ENCODE data around the gene CAPN12. TPM values are rescaled to one million over a fixed set of nuclear protein-coding genes. Genes with fewer than 3 reads are reported as not detected.
"Not testable (repeated sequence)": the region's sequence is repeated elsewhere in the genome, so short reads cannot be mapped to it uniquely, and the experiment has no call there.

Gene CAPN12
- total RNA-seq, 2 experiments from 2014 or later: 1.2 to 2.6 TPM

DNA sequence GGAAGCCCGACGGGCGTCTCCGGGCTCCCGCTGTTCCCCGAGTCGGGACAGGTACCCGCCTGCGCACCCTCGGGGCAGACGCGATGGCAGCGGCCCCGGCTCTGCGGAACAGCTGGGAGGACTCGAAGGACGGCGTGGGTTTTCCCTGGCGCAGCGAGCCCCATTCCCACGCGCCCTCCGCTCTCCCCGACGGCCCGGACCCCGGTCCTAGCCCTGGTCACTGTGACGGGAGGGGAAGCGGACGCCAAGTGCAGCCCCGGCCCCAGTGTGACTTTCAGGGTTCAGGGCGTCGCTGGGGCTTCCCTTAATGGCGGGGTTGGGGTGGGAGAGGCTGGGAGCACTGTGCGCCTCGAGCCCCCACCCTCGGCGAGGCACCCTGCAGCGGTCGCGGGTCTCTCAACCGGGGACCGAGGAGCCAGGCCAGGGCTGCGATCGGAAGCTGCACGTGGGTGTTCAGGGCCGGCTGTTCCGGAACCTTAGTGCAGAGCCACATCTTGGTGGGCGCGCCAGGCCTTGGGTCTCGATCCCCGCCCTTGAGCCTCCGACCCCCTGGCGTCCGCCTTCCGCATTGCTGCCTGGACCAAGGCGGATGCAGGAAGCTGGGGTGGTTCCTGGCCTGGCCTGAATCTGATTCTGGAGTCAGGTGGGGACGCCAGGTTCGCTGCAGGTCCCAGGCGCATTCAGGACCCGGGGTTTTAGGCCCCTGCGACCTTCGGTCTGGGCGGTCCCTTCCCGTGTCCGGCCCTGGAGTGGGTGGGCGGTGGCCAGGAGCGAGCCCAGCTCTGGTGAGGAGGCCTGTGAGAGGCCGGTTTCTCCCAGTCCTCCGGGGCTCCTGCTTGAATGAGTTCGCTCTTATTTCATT is 48.2 kb upstream of the CAPN12 start:
- no TSS peak for BruUV-seq (replicated peaks)
- Histone ChIP-seq H4K20me1 (ENCODE audit: insufficient read depth, low read length) (no peaks in the 10 kb centered on the region), H3K79me2 (ENCODE audit: insufficient read depth, low read depth, low read length) (no peaks in the 10 kb centered on the region), H3K4me3 (ENCODE audit: low read depth, low read length, poor library complexity, severe bottlenecking) (no peak overlapping the region), H3K9me2 (ENCODE audit: insufficient read depth, low read length) (no peaks in the 10 kb centered on the region), H3K27ac (ENCODE audit: low read depth, low read length, poor library complexity, severe bottlenecking) (no peak overlapping the region), H3K4me2 (ENCODE audit: low read length) (no peak overlapping the region; the same call in 1 of the 2 replicates), H3K4me1 (ENCODE audit: insufficient read depth, low read length, poor library complexity, severe bottlenecking) (no peaks in the 10 kb centered on the region), H2AFZ (ENCODE audit: low read length) (no peak overlapping the region), H3K9me3 (ENCODE audit: low read length) (no peaks in the 10 kb centered on the region), H3K36me3 (ENCODE audit: insufficient read depth, low read length) (no peaks in the 10 kb centered on the region)
- DNase-seq (ENCODE audit: low spot score): no peak
- TF ChIP-seq EZH2phosphoT487 (IDR thresholded peaks at IDR 0.05; ENCODE audit: borderline replicate concordance, low read depth, low read length): no peak
- TF ChIP-seq, protein P1, sequence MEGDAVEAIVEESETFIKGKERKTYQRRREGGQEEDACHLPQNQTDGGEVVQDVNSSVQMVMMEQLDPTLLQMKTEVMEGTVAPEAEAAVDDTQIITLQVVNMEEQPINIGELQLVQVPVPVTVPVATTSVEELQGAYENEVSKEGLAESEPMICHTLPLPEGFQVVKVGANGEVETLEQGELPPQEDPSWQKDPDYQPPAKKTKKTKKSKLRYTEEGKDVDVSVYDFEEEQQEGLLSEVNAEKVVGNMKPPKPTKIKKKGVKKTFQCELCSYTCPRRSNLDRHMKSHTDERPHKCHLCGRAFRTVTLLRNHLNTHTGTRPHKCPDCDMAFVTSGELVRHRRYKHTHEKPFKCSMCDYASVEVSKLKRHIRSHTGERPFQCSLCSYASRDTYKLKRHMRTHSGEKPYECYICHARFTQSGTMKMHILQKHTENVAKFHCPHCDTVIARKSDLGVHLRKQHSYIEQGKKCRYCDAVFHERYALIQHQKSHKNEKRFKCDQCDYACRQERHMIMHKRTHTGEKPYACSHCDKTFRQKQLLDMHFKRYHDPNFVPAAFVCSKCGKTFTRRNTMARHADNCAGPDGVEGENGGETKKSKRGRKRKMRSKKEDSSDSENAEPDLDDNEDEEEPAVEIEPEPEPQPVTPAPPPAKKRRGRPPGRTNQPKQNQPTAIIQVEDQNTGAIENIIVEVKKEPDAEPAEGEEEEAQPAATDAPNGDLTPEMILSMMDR (conservative IDR thresholded peaks at IDR 0.05; ENCODE audit: low read length): no peak
- POLR2A ChIA-PET: no interaction called here
- intact Hi-C loops (cut with micrococcal nuclease; ENCODE audit: unreplicated experiment): no loop called here
- CTCF ChIA-PET (ENCODE audit: unreplicated experiment): no interaction called here

DNA sequence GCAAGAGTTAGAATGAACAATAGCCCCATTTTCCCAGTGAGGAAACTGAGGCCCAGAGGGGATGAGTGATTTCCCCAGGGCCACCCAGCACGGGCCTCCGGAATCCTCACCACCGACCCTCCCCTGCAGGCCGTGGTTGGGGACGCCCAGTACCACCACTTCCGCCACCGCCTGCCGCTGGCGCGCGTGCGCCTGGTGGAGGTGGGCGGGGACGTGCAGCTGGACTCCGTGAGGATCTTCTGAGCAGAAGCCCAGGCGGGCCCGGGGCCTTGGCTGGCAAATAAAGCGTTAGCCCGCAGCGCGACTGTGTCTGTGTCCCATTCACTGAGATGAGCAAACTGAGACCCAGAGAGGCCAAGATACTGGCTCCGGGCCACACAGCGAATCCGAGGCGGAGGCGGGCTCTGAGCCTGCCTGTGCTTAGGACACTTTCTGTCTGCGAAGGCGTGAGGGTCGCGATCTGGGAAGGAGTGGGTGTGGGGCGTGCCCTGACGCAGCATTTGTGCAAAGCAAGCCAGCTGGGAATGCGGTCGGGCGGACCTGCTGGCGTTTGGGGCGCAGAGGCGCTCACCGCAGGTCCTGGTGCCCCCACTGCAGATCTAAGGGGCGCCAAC is 47.3 kb upstream of the CAPN12 start:
- H3K36me3 ChIP-seq (ENCODE audit: insufficient read depth, low read length); H3K9me2 ChIP-seq (ENCODE audit: insufficient read depth, low read length); H3K9me3 ChIP-seq (ENCODE audit: low read length); H4K20me1 ChIP-seq (ENCODE audit: insufficient read depth, low read length); H3K4me3 ChIP-seq (ENCODE audit: low read depth, low read length, poor library complexity, severe bottlenecking); H3K4me1 ChIP-seq (ENCODE audit: insufficient read depth, low read length, poor library complexity, severe bottlenecking); POLR2A ChIA-PET; DNase-seq (ENCODE audit: low spot score); H3K79me2 ChIP-seq (ENCODE audit: insufficient read depth, low read depth, low read length); CTCF ChIA-PET (ENCODE audit: unreplicated experiment); intact Hi-C loops (cut with micrococcal nuclease; ENCODE audit: unreplicated experiment); H2AFZ ChIP-seq (ENCODE audit: low read length); BruUV-seq (replicated peaks); H3K4me2 ChIP-seq (ENCODE audit: low read length); H3K27ac ChIP-seq (ENCODE audit: low read depth, low read length, poor library complexity, severe bottlenecking): not testable (repeated sequence)

DNA sequence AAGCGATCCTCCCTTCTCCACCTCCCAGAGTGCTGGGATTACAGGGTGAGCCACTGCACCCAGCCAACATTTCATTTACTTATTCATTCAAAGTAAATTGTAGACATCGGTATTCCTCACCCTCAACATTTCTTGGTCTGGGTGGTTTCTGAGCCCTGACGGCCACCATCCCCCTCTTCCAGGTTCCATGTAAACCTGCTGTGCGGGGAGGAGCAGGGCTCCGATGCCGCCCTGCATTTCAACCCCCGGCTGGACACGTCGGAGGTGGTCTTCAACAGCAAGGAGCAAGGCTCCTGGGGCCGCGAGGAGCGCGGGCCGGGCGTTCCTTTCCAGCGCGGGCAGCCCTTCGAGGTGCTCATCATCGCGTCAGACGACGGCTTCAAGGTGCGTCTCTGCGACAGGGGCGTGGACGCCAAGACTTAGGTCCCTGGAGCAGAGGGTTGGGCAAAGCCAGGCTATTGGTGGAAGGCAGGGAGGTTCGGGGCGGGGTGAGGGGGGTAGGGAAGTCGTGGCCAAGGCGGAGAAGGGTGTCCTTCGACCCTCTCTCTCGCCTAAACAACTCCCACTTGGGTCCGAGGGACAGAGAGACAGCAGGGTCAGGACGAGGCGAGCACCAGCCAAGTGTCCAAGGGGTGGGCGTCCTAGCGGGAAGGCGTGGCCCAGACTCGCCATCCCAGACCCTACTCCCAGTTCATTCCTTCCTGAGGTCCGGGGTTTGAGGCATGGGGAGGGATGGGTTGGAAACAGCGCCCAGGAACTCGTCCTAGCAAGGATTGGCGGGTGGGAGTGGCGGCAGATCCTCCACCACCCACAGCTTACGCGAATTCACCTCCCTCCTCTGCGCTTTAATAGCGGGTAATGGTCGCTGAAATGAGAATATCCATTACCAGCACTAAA is 46.5 kb upstream of the CAPN12 start:
- H3K4me1 ChIP-seq (ENCODE audit: insufficient read depth, low read length, poor library complexity, severe bottlenecking); CTCF ChIA-PET (ENCODE audit: unreplicated experiment); H3K79me2 ChIP-seq (ENCODE audit: insufficient read depth, low read depth, low read length); intact Hi-C loops (cut with micrococcal nuclease; ENCODE audit: unreplicated experiment); H3K9me3 ChIP-seq (ENCODE audit: low read length); H4K20me1 ChIP-seq (ENCODE audit: insufficient read depth, low read length); H3K9me2 ChIP-seq (ENCODE audit: insufficient read depth, low read length); H2AFZ ChIP-seq (ENCODE audit: low read length); DNase-seq (ENCODE audit: low spot score); BruUV-seq (replicated peaks); H3K27ac ChIP-seq (ENCODE audit: low read depth, low read length, poor library complexity, severe bottlenecking); H3K4me3 ChIP-seq (ENCODE audit: low read depth, low read length, poor library complexity, severe bottlenecking); POLR2A ChIA-PET; H3K4me2 ChIP-seq (ENCODE audit: low read length); H3K36me3 ChIP-seq (ENCODE audit: insufficient read depth, low read length): not testable (repeated sequence)
